Stomach (tissue), 4 donors: Measurements from ENCODE around the gene ZNF599.

Experiments used
- CTCF ChIP-seq, 7 experiments: fragments of 450-650 bp in 4 of 7; fragments of 200-600 bp in 3 of 7; sonication (generic) in 3 of 7; IDR thresholded peaks; one replicate each; pipeline ENCODE4 v1.5.1; 2016 to 2019; ENCODE audit warnings: antibody characterized with exemption in 7 of 7, control low read depth in 2 of 7, mild to moderate bottlenecking in 1 of 7
- POLR2A ChIP-seq, 4 donors: fragments of 450-650 bp; IDR thresholded peaks; one replicate each; pipeline ENCODE4 v1.6.1; 2016; ENCODE audit warnings: antibody characterized with exemption in 4 of 4, control low read depth in 2 of 4, mild to moderate bottlenecking in 1 of 4, moderate library complexity in 1 of 4
- POLR2AphosphoS5 ChIP-seq, 3 donors: sonication (generic); formaldehyde crosslinking; IDR thresholded peaks; one replicate each; pipeline ENCODE4 v1.6.1; 2016; ENCODE audit warnings: antibody characterized with exemption in 3 of 3

GRCh38 chr19:34731019-34731829 is 41.8 kb downstream of the ZNF599 start:
- TF ChIP-seq POLR2A (IDR thresholded peaks at IDR 0.05) (no peak), CTCF (IDR thresholded peaks at IDR 0.05) (no peak), POLR2AphosphoS5 (IDR thresholded peaks at IDR 0.05) (no peak)
